ENCODE results near the gene SPTA1.

Gene SPTA1

DNA sequence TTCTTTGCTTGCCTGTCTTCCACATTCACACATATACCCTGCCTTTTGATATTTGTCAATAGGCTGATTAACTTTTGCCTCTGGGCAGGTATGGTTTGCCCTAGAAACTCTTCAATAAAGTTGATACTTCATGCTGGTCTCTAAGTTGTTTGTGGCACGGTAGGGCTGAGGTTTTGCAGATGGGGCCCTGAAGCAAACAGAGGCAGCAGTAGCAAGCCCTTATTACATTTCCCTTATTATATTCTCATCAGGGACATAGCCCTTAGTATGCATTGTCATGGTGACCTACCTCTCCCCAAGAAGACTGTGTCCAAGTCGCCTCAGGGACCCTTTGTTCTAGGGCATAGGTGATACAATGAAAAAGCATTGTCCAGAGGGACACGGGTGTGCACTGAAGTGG lies 116.0 kb downstream of the SPTA1 start, which contains the start of gene OR6P1:
TSS of gene OR6P1 (minus strand) at position 101 of the 400 bp plus-strand sequence. CDS start 6,976 bp downstream, outside the sequence.
- no peak for DNase-seq (ENCODE audit: low spot score)

DNA sequence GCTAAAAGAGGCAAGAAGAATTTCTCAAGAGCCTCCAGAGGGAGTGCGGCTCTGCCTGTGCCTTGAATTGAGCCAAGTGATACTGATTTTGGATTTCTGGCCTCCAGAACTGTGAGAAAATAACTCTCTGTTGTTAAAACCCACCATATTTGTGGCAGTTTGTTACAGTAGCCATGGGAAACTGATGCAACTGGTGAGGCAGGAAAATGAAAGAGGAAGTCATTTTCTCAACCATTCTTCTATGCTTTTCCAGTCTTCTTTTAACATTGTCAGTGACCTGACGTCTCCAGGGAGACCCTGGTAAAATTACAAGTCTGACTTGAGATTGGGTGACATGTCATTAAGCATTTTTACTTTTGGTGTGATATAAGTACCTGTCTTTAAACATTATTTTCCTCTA lies 121.9 kb downstream of the SPTA1 start:
- DNase-seq (ENCODE audit: low spot score), result no peak

DNA sequence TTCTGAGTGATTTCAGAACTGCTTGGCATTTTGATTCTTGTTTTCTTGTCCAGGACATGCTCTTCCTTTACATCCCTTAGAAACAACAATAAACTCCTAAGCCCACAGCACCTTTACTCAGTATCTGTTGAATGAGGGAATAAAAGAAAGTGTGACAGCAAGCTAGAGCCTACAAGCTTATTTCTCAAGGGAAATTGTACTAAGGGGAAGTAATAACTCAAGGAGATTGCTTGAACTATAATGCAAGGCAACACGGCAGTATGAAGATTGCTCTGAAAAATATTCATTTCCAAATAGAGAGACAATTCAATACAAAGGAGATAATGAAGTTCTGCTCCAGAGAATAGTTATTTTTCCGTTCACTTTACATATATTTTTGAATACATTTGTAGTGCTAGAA lies 122.7 kb downstream of the SPTA1 start:
- DNase-seq (ENCODE audit: low spot score), result no peak
